Measurements from ENCODE around the gene DCTPP1.
A peak's percentile ranks its signal among the peaks of the same experiment; 100 is the strongest.
"Not testable (repeated sequence)": the region's sequence is repeated elsewhere in the genome, so short reads cannot be mapped to it uniquely, and the experiment has no call there.

Gene DCTPP1

GRCh38 chr16:30429678-30430427, at the start of gene DCTPP1:
DCTPP1 (minus strand) TSS chr16:30430030; CDS start chr16:30429980, 50 bp downstream.
- CTCF ChIA-PET, result interaction anchor here (0.6 to 3.9 kb wide), 11 partner anchors 9 to 221 kb away, joined by 3 to 30 read pairs (median 4); partner anchors contain the start of genes PRR14, ZNF747 and ZNF764
- peak within 1 kb of the TSS; percentile 71 for H3K27ac ChIP-seq

GRCh38 chr16:30478766-30479478, 49.1 kb upstream of the DCTPP1 start:
- TF ChIP-seq, protein P1, sequence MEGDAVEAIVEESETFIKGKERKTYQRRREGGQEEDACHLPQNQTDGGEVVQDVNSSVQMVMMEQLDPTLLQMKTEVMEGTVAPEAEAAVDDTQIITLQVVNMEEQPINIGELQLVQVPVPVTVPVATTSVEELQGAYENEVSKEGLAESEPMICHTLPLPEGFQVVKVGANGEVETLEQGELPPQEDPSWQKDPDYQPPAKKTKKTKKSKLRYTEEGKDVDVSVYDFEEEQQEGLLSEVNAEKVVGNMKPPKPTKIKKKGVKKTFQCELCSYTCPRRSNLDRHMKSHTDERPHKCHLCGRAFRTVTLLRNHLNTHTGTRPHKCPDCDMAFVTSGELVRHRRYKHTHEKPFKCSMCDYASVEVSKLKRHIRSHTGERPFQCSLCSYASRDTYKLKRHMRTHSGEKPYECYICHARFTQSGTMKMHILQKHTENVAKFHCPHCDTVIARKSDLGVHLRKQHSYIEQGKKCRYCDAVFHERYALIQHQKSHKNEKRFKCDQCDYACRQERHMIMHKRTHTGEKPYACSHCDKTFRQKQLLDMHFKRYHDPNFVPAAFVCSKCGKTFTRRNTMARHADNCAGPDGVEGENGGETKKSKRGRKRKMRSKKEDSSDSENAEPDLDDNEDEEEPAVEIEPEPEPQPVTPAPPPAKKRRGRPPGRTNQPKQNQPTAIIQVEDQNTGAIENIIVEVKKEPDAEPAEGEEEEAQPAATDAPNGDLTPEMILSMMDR (conservative IDR thresholded peaks at IDR 0.05; ENCODE audit: low read depth), result no peak
- H3K27ac ChIP-seq, result no peak overlapping the region
- ChIA-PET CTCF (no interaction called here), POLR2A (ENCODE audit: low non-redundant PET) (no interaction called here)
- no peak for DNase-seq (ENCODE audit: low spot score)

More at GRCh38 chr16:30429678-30430427, at the start of gene DCTPP1:
- POLR2A ChIA-PET (ENCODE audit: low non-redundant PET), result interaction anchor here (0.5 to 1.4 kb wide), 8 partner anchors 76 to 207 kb away, joined by 3 to 10 read pairs (median 3); partner anchors contain the start of genes ZNF747 and ZNF764
- TF ChIP-seq, protein P1 (conservative IDR thresholded peaks at IDR 0.05; ENCODE audit: low read depth), result peak; percentile 93
- DNase-seq (ENCODE audit: low spot score), result peak; percentile 98

- DNase-seq (ENCODE audit: low spot score); POLR2A ChIA-PET (ENCODE audit: low non-redundant PET); CTCF ChIA-PET; H3K27ac ChIP-seq: not testable (repeated sequence)
Measured at GRCh38 chr16:30477773-30478172, 47.9 kb upstream of the DCTPP1 start.

DNA sequence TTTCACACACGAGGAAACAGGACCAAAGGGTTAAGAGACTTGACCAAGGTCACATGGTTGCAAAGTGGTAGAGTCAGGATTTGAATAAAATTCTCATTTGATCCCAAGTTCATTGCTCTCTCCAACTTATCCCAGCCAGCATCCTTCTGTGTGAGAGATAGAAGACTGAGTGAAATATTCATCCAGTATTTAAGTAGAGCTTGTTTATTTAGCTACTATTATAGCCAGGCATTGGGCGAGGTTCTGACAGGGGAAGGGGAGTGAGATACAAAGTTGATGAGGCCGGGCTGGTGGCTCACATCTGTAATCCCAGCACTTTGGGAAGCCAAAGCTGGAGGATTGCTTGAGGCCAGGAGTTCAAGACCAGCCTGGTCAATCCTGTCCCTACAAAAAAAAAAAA, 47.2 kb upstream of the DCTPP1 start:
- no peak overlapping the region for H3K27ac ChIP-seq
- no peak for DNase-seq (ENCODE audit: low spot score)
- ChIA-PET CTCF (interaction anchor here (0.6 to 0.7 kb wide), 2 partner anchors 81 to 1383 kb away, joined by 4 read pairs; no protein-coding TSS in a partner anchor), POLR2A (ENCODE audit: low non-redundant PET) (no interaction called here)
- TF ChIP-seq, protein P1 (conservative IDR thresholded peaks at IDR 0.05; ENCODE audit: low read depth), result no peak

- TF ChIP-seq, protein P1 (conservative IDR thresholded peaks at IDR 0.05; ENCODE audit: low read depth), result no peak
- no peak overlapping the region for H3K27ac ChIP-seq
- no peak for DNase-seq (ENCODE audit: low spot score)
- CTCF ChIA-PET, result no interaction called here
- POLR2A ChIA-PET (ENCODE audit: low non-redundant PET), result interaction anchor here (0.6 kb wide), 1 partner anchor 13 kb away, joined by 3 read pairs; no protein-coding TSS in a partner anchor
Measured at GRCh38 chr16:30474684-30475083, 44.9 kb upstream of the DCTPP1 start.

- no peak overlapping the region for H3K27ac ChIP-seq
- ChIA-PET CTCF (no interaction called here), POLR2A (ENCODE audit: low non-redundant PET) (no interaction called here)
- TF ChIP-seq, protein P1 (conservative IDR thresholded peaks at IDR 0.05; ENCODE audit: low read depth), result no peak
- DNase-seq (ENCODE audit: low spot score), result no peak
Measured at GRCh38 chr16:30474074-30474452, 44.2 kb upstream of the DCTPP1 start.
